H1 (cell line): ENCODE results near the gene SLC38A5. TPM values are rescaled to one million over a fixed set of nuclear protein-coding genes. Genes with fewer than 3 reads are reported as not detected.

ENCODE experiments used
- GABPA ChIP-seq: IDR thresholded peaks from 2 replicates; pipeline ENCODE4 v1.6.1; 2011; ENCODE audit warnings: mild to moderate bottlenecking, low read length, moderate library complexity, borderline replicate concordance; ENCODE audit not compliant: insufficient read depth
- GTF2F1 ChIP-seq: IDR thresholded peaks from 2 replicates; pipeline ENCODE4 v1.6.1; 2012; ENCODE audit warnings: low read depth, low read length, improper control_type of control experiment, borderline replicate concordance
- RNF2 ChIP-seq: fragments of 200-900, 300-1000 bp; sonication (generic); IDR thresholded peaks from 2 replicates; pipeline ENCODE4 v1.7.1; 2016; ENCODE audit warnings: borderline replicate concordance, low read depth, mild to moderate bottlenecking, antibody characterized with exemption, low read length; ENCODE audit not compliant: poor library complexity, severe bottlenecking; ENCODE audit errors: missing control alignments
- SP1 ChIP-seq: IDR thresholded peaks from 2 replicates; pipeline ENCODE4 v1.6.1; 2011; ENCODE audit warnings: low read depth, low read length
- USF2 ChIP-seq: IDR thresholded peaks from 2 replicates; pipeline ENCODE4 v1.6.1; 2011; ENCODE audit warnings: low read length, improper control_type of control experiment
- polyA plus RNA-seq, 7 experiments: library from polyadenylated mRNA; depleted of rRNA in 3 of 7; stranded (reverse) in 5 of 7; unstranded in 2 of 7; fragments of >200 nt in 5 of 7; fragments of 200-250 nt in 2 of 7; gene quantifications; 1 replicate in 5 of 7; 2 replicates in 1 of 7; 4 replicates in 1 of 7; pipeline versions ENCODE4 v1.2.1 to v1.2.3, GENCODE V29; 2011 to 2013; ENCODE audit warnings: missing spikeins in 2 of 7, mixed read lengths in 2 of 7
- total RNA-seq: library from RNA; stranded (reverse); fragmentation: NEBNext Ultra II Directional; extraction: Animal tissue kit (Norgen Biotek cat#: 25700); gene quantifications from 2 replicates; pipeline ENCODE4 v1.2.1, GENCODE V29; 2021

SLC38A5 gene
- total and polyA plus RNA-seq, 2 of the 8 experiments (the other 6 are each of a cell fraction or from before 2014, with no cell fraction given) = 70.9 to 106 TPM

GRCh38 chrX:48456628-48457331, 13.3 kb downstream of the SLC38A5 start (continued):
- TF ChIP-seq SP1 (no peak), GTF2F1 (no peak), USF2 (no peak), GABPA (no peak), RNF2 (no peak)
